GM10248 (cell line): ENCODE measurements around the gene NFASC.

ENCODE experiments used
- CTCF ChIA-PET: fragments of 300-600 bp; sonication (Branson Sonifier 250); formaldehyde crosslinking; extraction: SDS; loops from one replicate; lab custom pipeline; 2021; ENCODE audit warnings: antibody characterized with exemption; lab: Yijun Ruan, JAX
- POLR2A ChIA-PET: fragments of 350-650 bp; sonication (Branson Sonifier 250); formaldehyde crosslinking; extraction: SDS; loops from one replicate; lab custom pipeline; 2020; ENCODE audit warnings: antibody characterized with exemption; lab: Yijun Ruan, JAX
- DNase-seq: peaks from one replicate; pipeline ENCODE4 v3.0.0; 2012; ENCODE audit errors: extremely low spot score
- TF ChIP-seq, protein P1 (sequence below): IDR thresholded peaks from 2 replicates; pipeline ENCODE4 v1.5.1; 2012; ENCODE audit warnings: mild to moderate bottlenecking, low read depth; ENCODE audit errors: extremely low read depth, missing control alignments, control extremely low read depth

NFASC gene

DNA sequence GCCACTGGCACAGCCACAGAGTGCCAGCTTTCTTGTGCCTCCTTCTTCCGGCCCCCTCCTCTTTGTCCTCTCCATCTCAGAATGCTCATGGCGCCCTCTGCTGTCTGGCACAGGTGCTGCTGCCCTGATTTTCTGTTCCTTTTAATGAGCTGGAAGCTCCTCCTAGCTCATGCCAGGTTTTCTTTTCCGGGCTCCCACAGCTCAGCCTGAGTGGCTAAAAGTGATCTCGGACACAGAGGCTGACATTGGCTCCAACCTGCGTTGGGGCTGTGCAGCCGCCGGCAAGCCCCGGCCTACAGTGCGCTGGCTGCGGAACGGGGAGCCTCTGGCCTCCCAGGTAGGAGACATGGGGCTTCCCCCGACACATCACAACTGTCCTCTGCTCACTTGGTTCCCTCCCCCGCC is 191.0 kb downstream of the NFASC start:
- POLR2A ChIA-PET = no interaction called here
- TF ChIP-seq, protein P1, sequence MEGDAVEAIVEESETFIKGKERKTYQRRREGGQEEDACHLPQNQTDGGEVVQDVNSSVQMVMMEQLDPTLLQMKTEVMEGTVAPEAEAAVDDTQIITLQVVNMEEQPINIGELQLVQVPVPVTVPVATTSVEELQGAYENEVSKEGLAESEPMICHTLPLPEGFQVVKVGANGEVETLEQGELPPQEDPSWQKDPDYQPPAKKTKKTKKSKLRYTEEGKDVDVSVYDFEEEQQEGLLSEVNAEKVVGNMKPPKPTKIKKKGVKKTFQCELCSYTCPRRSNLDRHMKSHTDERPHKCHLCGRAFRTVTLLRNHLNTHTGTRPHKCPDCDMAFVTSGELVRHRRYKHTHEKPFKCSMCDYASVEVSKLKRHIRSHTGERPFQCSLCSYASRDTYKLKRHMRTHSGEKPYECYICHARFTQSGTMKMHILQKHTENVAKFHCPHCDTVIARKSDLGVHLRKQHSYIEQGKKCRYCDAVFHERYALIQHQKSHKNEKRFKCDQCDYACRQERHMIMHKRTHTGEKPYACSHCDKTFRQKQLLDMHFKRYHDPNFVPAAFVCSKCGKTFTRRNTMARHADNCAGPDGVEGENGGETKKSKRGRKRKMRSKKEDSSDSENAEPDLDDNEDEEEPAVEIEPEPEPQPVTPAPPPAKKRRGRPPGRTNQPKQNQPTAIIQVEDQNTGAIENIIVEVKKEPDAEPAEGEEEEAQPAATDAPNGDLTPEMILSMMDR = peak; percentile 96
- DNase-seq = peak; percentile 81
- CTCF ChIA-PET = interaction anchor here (0.6 to 5.7 kb wide), 61 partner anchors 11 to 499 kb away, joined by 3 to 150 read pairs (median 5); partner anchors contain the start of genes RBBP5 and TMEM81

DNA sequence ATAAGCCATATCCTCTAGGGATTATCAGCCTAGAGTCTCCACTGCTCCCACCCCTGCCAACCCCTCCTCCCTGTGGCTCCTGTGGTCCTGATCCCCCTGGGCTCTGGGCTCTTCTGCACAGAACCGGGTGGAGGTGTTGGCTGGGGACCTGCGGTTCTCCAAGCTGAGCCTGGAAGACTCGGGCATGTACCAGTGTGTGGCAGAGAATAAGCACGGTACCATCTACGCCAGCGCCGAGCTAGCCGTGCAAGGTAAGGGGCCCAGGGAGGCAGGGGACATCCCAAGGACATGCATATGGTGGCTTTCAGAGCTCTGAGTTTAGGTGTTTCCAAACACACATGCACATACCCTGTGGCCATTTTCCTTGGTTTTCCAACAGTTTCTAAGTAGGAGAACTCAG is 191.7 kb downstream of the NFASC start:
- TF ChIP-seq, protein P1 = no peak
- DNase-seq = no peak
- CTCF ChIA-PET = interaction anchor here (1.0 to 5.7 kb wide), 33 partner anchors 11 to 484 kb away, joined by 3 to 150 read pairs (median 10); partner anchors contain the start of genes RBBP5 and TMEM81
- POLR2A ChIA-PET = no interaction called here

DNA sequence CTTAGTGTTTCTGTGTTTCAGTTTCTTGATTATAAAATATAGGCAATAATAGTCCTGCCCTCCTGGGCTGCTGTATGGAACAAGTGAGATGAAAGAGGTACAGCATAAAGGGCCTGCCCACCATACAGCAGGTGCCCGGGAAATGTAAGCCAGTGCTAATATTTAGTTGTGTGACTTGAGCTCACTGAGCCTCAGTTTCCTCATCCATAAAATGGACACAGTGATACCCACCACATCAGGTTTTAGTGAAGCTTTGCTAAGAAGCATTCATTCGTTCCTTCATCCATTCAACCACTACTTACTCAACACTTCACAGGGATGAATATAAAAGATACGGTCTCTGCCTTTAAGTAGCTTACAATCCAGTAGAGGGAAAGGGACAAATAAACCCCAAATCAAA is 192.2 kb downstream of the NFASC start:
- no peak for DNase-seq
- POLR2A ChIA-PET = no interaction called here
- CTCF ChIA-PET = interaction anchor here (1.0 to 5.7 kb wide), 19 partner anchors 11 to 260 kb away, joined by 3 to 150 read pairs (median 13); no protein-coding TSS in a partner anchor
- TF ChIP-seq, protein P1 = no peak

DNA sequence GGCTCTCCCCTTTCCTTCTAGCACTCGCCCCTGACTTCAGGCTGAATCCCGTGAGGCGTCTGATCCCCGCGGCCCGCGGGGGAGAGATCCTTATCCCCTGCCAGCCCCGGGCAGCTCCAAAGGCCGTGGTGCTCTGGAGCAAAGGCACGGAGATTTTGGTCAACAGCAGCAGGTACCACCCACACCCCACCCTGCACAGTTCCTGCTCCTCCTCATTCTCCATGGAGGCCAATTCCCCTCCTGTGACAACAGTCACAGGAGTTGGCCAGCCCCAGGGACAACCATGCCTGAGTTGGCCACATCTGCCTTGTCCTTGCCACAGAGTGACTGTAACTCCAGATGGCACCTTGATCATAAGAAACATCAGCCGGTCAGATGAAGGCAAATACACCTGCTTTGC is 193.6 kb downstream of the NFASC start:
- no peak for DNase-seq
- POLR2A ChIA-PET = no interaction called here
- CTCF ChIA-PET = interaction anchor here (3.6 to 5.7 kb wide), 4 partner anchors 9 to 89 kb away, joined by 62 to 150 read pairs (median 79); no protein-coding TSS in a partner anchor
- TF ChIP-seq, protein P1 = no peak

DNA sequence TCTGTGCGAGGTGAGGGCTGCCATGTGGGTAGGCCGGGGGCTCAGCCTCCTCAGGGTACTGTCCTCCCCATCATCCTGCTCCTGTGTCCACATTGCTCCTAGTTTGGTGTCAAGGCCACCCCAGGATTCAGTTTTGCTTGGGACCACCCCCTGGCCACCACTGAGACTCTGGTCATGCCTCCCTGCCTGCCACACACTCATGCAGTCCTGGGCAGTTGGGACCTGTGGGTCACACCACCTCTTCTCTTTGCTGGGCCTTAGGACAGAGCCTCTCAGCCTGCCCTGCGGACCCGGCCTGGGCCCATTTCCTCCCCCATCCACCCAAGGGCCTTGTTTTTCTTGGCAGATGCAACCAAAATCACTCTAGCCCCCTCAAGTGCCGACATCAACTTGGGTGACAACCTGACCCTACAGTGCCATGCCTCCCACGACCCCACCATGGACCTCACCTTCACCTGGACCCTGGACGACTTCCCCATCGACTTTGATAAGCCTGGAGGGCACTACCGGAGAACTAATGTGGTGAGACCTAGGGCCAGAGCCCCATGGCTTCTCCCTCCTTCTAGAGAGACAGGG is 194.2 kb downstream of the NFASC start:
- TF ChIP-seq, protein P1 = no peak
- ChIA-PET CTCF (interaction anchor here (1.6 to 5.4 kb wide), 2 partner anchors 76 to 88 kb away, joined by 4 to 150 read pairs; no protein-coding TSS in a partner anchor), POLR2A (no interaction called here)
- DNase-seq = no peak

DNA sequence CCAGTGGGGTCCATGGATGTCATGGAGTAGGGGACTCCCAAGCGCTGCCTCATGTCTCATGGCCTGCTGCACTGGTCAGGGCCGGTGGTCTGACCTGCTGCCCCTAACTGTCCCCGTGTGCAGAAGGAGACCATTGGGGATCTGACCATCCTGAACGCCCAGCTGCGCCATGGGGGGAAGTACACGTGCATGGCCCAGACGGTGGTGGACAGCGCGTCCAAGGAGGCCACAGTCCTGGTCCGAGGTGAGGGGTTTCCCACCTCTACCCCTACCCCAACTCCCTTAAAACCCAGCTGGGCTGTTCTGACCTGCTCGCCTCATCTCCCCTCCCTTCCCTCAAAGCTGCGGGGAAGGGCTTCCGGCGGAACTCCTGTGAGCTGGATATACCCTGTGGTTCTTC is 195.0 kb downstream of the NFASC start:
- TF ChIP-seq, protein P1 = no peak
- POLR2A ChIA-PET = no interaction called here
- CTCF ChIA-PET = interaction anchor here (1.3 to 1.6 kb wide), 3 partner anchors 9 to 89 kb away, joined by 4 read pairs; no protein-coding TSS in a partner anchor
- DNase-seq = no peak
